Measurements from ENCODE around the gene LYSMD1.

Gene LYSMD1

DNA sequence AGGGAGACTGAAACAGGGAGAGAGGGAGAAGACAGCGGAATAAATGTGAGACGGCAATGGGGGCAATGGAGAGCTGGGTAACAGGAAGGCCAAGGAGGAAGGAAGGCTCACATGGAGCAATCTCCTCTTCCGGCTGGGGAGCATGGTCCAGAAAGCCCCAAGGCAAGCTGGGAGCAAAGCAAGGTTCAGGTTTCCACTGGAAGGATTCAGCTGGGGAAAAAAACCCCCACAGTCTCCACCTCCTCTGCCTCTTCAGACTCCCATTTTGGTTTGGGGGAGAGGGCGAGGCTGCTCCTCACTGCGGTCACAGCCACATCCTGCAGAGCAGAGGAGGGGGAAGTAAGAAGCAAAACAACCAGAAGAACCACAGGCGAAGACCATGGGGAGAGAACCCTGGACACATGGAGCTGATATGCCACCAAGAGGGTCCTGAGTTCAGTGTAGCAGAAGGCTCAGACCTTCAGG, 8.6 kb downstream of the LYSMD1 start:
- no peak for TF ChIP-seq ZFX (IDR thresholded peaks at IDR 0.05)
- TF ChIP-seq, protein P1, sequence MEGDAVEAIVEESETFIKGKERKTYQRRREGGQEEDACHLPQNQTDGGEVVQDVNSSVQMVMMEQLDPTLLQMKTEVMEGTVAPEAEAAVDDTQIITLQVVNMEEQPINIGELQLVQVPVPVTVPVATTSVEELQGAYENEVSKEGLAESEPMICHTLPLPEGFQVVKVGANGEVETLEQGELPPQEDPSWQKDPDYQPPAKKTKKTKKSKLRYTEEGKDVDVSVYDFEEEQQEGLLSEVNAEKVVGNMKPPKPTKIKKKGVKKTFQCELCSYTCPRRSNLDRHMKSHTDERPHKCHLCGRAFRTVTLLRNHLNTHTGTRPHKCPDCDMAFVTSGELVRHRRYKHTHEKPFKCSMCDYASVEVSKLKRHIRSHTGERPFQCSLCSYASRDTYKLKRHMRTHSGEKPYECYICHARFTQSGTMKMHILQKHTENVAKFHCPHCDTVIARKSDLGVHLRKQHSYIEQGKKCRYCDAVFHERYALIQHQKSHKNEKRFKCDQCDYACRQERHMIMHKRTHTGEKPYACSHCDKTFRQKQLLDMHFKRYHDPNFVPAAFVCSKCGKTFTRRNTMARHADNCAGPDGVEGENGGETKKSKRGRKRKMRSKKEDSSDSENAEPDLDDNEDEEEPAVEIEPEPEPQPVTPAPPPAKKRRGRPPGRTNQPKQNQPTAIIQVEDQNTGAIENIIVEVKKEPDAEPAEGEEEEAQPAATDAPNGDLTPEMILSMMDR (conservative IDR thresholded peaks at IDR 0.05): no peak
- no peak overlapping the region for H3K27ac ChIP-seq

DNA sequence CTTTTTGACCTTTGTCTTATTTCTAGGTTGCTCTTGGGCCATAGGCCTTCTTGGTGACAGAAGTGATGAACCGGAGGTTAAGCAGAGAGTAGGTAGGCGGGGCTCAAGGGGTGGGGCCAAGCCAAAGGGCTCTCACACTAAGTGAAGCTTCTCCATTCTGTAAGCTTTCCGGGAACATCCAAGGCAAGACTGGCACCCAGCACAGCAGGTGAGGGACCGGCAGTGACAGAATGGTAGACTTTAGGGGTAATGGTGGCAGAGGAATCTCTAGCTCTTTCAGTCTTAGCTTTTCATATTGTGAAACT, 9.2 kb downstream of the LYSMD1 start, which contains the start of gene TNFAIP8L2:
Gene TNFAIP8L2 (plus strand): TSS at position 135 of the 305 bp plus-strand sequence. CDS start 2,049 bp downstream, outside the sequence.
- TF ChIP-seq ZFX (IDR thresholded peaks at IDR 0.05): no peak
- TF ChIP-seq, protein P1 (conservative IDR thresholded peaks at IDR 0.05): no peak

DNA sequence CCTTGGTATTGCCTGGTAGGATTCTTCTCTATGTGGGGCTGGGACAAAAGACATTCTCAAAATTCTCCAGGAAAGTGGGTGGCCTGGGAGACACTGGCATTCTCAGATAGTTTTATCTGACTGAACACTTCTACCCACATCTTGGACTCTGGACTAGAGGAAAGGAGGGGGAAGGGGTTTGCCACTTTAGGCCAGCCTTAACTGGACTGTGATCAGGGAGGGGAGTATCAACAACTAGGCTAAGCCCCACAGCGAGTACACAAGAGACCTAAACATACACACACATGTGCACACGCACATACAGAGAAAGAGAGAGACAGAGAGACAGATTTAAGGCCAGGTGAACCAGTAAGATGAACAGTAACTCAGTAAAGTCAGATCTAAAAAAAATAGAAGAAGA, 18.0 kb downstream of the LYSMD1 start:
- no peak overlapping the region for H3K27ac ChIP-seq
- TF ChIP-seq ZFX (IDR thresholded peaks at IDR 0.05): no peak
- TF ChIP-seq, protein P1 (conservative IDR thresholded peaks at IDR 0.05): no peak

More for the DNA sequence above, 9.2 kb downstream of the LYSMD1 start, which contains the start of gene TNFAIP8L2:
- no peak within 1 kb of the TSS for H3K27ac ChIP-seq

DNA sequence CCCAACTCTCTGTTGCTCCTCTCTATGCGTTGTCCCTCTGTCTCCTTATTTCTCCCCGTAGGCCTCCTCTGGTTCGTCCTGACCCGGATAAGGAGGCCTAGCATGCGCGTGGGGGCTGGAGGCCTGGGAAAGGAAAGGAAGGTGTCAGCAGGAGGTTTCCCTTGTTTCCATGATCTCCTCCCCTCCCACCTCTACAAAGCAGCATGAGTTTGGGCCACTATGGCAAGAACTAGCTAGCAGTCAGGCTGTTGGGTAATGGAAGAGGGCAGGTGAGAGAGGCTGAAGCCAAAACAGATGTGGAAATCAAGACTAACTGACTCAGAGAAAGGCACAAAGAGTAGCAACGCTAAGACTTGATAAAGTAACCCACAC, 18.6 kb downstream of the LYSMD1 start:
- no peak overlapping the region for H3K27ac ChIP-seq
- no peak for TF ChIP-seq ZFX (IDR thresholded peaks at IDR 0.05)
- TF ChIP-seq, protein P1 (conservative IDR thresholded peaks at IDR 0.05): no peak

DNA sequence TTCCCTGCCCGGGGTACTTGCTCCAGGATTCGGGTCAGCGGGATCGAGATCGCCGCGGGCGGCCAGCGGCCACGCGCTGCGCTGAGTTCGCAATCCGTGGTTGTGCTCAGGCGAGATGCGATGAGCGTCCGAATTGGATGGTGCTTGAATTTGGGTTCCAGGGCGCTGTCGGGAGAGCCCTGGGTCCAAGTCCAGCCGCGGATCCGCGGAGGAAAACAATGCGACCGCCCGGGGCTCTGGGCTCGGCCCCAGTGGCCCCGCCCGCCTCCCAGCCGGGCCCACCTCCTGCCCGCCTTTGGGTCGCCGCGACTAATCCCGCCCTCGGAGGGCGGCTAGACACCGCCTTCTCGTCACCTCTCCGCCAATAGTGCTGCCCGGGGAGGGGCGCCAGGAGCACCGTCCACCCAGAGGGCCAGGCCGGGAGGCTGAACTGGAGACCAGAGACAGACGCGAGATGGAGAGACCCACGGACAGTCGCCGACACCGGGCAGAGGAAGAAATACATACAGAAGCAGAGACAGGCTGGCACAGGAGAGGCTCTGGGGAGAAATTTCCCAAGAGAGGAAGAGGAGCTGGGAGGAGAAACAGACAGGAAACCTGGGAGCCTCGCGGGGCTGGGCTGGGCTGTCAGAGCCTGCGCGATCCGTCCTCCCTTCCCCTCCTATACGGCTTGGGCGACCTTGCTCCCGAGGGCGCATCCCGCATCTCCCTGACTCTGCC, 19.1 kb downstream of the LYSMD1 start, which contains the start of gene SEMA6C:
Gene SEMA6C (minus strand): TSS at position 220 of the 720 bp plus-strand sequence. CDS start 4,010 bp downstream, outside the sequence.
- TF ChIP-seq, protein P1 (conservative IDR thresholded peaks at IDR 0.05): no peak
- no peak for TF ChIP-seq ZFX (IDR thresholded peaks at IDR 0.05)
- peak within 1 kb of the TSS; percentile 9; the same call in 1 of the 2 replicates for H3K27ac ChIP-seq

DNA sequence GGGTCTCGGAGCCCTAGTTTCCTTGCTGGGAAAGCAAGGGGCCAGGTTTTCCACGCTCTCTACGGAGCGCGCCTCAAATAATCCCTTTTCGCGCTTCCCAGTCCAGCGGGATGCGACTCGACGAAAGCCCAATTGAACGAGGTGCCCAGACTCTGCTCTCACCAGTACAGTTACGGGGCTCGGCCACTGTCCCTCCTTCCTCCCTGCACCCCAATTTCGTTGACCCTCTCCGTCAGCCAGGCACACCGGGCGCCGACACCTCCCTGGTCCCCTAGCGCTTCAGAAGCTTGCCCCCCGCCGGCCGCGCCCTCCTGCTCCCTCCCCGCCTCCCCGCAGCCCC, 19.7 kb downstream of the LYSMD1 start:
- no peak for TF ChIP-seq ZFX (IDR thresholded peaks at IDR 0.05)
- TF ChIP-seq, protein P1 (conservative IDR thresholded peaks at IDR 0.05): no peak
- peak overlapping the region; percentile 9; the same call in 1 of the 2 replicates for H3K27ac ChIP-seq

DNA sequence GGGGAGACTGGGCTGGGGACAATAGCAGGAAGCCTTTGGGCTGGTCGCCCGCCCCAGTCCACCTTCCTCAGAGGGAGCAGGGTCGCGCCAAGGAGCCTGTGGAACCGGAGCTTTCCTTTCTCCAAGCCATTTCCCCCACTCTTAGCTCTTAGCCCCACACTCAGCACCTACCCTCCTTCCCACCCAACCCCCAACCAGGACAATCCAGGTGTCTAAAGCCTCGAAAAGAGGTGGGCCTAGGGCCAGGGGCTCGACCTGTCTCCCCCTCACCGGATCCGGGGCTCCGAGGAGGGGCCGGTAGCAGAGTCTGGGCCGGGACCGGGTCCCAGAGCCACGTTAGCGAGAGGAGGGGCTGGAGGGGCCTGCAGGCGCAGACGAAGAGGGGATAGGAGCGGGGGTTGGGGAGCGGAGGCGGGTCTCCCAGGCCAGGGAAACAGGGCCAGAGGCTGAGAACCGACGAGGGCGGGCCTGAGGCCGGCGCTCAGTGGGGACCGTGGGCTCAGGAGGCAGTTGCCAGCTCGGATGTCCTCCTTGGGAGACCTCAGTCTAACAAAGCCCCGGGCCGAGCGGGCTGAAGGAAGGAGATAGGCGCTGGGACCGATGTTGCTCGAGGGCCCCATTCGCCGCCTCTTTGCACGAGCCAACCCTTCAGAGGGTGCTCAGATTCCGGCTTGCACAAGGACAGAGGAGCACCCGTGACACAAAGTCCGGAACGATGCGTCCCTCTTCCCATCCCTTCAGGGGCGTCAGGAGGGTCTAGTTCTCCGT, 20.2 kb downstream of the LYSMD1 start:
- TF ChIP-seq, protein P1 (conservative IDR thresholded peaks at IDR 0.05): no peak
- TF ChIP-seq ZFX (IDR thresholded peaks at IDR 0.05): no peak
- no peak overlapping the region for H3K27ac ChIP-seq

Data from C4-2B (cell line).